Measurements from ENCODE around the gene AVPI1.

AVPI1 gene

GRCh38 chr10:97669571-97669970, 17.5 kb downstream of the AVPI1 start:
- H3K4me3 ChIP-seq (ENCODE audit: low read depth, low read length), result no peak overlapping the region
- in situ Hi-C loops (cut with HindIII; ENCODE audit: low sequenced_read_pairs), result no loop called here
- no peak for DNase-seq (ENCODE audit: low read depth, low spot score)
- TF ChIP-seq, protein P1, sequence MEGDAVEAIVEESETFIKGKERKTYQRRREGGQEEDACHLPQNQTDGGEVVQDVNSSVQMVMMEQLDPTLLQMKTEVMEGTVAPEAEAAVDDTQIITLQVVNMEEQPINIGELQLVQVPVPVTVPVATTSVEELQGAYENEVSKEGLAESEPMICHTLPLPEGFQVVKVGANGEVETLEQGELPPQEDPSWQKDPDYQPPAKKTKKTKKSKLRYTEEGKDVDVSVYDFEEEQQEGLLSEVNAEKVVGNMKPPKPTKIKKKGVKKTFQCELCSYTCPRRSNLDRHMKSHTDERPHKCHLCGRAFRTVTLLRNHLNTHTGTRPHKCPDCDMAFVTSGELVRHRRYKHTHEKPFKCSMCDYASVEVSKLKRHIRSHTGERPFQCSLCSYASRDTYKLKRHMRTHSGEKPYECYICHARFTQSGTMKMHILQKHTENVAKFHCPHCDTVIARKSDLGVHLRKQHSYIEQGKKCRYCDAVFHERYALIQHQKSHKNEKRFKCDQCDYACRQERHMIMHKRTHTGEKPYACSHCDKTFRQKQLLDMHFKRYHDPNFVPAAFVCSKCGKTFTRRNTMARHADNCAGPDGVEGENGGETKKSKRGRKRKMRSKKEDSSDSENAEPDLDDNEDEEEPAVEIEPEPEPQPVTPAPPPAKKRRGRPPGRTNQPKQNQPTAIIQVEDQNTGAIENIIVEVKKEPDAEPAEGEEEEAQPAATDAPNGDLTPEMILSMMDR (IDR thresholded peaks at IDR 0.05; ENCODE audit: low read depth, low read length), result no peak

DNA sequence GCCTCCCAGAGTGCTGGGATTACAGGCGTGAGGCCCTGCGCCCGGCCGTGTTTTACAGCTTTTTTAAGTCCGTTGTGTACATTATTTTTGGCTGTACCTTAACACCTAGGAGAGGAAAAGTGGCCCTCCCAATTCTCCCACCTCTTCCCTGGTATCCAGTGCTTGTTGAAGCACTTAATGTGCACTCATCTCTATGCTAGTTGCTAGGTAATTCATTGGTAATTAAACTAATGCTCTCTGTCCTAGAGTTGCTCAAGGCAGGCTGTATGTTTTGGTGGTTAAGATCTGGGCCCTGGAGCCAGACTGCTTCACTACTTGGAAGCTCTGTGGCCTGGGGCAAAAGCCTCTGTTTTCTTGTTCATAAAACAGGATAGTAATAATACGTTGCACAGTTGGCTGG, 19.6 kb downstream of the AVPI1 start:
- DNase-seq (ENCODE audit: low read depth, low spot score), result no peak
- TF ChIP-seq, protein P1 (IDR thresholded peaks at IDR 0.05; ENCODE audit: low read depth, low read length), result no peak
- in situ Hi-C loops (cut with HindIII; ENCODE audit: low sequenced_read_pairs), result no loop called here
- no peak overlapping the region for H3K4me3 ChIP-seq (ENCODE audit: low read depth, low read length)

DNA sequence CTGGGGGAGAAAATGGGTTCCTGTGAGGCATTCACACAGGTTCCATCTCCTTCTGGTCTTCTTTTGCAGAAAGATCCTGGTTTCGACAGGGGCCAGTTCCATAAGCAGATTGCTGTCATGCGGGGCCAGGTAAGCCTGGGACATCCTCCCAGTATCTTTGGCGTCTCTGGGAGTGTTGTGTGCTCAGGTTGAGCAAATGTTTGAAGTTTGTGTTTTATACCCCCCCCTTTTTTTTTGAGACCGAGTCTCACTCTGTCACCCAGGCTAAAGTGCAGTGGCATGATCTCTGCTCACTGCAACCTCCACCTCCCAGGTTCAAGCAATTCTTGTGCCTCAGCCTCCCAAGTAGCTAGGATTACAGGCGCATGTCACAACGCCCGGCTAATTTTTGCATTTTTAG, 20.0 kb downstream of the AVPI1 start:
- H3K4me3 ChIP-seq (ENCODE audit: low read depth, low read length), result no peak overlapping the region

GRCh38 chr10:97664282-97664850, 22.7 kb downstream of the AVPI1 start:
- no peak overlapping the region for H3K4me3 ChIP-seq (ENCODE audit: low read depth, low read length)
- TF ChIP-seq, protein P1 (IDR thresholded peaks at IDR 0.05; ENCODE audit: low read depth, low read length), result no peak
- no peak for DNase-seq (ENCODE audit: low read depth, low spot score)
- in situ Hi-C loops (cut with HindIII; ENCODE audit: low sequenced_read_pairs), result no loop called here

More for the DNA sequence above, 20.0 kb downstream of the AVPI1 start:
- TF ChIP-seq, protein P1 (IDR thresholded peaks at IDR 0.05; ENCODE audit: low read depth, low read length), result no peak
- in situ Hi-C loops (cut with HindIII; ENCODE audit: low sequenced_read_pairs), result no loop called here
- no peak for DNase-seq (ENCODE audit: low read depth, low spot score)

DNA sequence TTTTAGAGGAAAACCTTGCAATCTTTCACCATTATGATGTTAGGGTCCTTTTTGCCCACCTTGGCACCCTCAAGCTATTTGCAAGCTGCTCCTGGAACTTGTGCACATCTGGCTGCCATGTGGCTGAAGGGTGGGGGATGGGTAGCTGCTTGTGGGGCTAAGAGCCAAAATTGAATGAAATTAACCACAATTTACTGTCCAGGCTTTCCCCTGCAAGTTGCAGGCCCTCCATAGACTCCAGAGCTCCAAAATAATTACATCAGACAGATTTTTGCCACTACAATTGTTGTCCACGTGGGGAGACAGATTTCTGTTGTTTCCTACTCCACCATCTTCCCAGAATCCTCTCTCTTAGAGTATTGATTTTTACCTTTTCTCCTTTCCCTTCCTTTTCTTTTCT, 27.5 kb downstream of the AVPI1 start:
- in situ Hi-C loops (cut with HindIII; ENCODE audit: low sequenced_read_pairs), result no loop called here
- DNase-seq (ENCODE audit: low read depth, low spot score), result peak; percentile 69
- TF ChIP-seq, protein P1 (IDR thresholded peaks at IDR 0.05; ENCODE audit: low read depth, low read length), result no peak
- H3K4me3 ChIP-seq (ENCODE audit: low read depth, low read length), result no peak overlapping the region

- TF ChIP-seq, protein P1 (IDR thresholded peaks at IDR 0.05; ENCODE audit: low read depth, low read length), result no peak
- in situ Hi-C loops (cut with HindIII; ENCODE audit: low sequenced_read_pairs), result no loop called here
- no peak overlapping the region for H3K4me3 ChIP-seq (ENCODE audit: low read depth, low read length)
- DNase-seq (ENCODE audit: low read depth, low spot score), result no peak
Observed at GRCh38 chr10:97656777-97657176, 30.3 kb downstream of the AVPI1 start.
